Stimulated activated naive CD8-positive, alpha-beta T cell treated with anti-CD3 and anti-CD28 coated beads, Interleukin-15, Interleukin-2, amounts not matched to agents 100 ng/mL and 50 ng/mL, for 24 hours (primary cell): ENCODE results near the gene ZKSCAN8.

Experiments
- H3K27ac Mint-ChIP-seq: one replicate; pipeline ENCODE4 v1.8.0; 2021; ENCODE audit warnings: mild to moderate bottlenecking, mixed read lengths
- H3K27me3 Mint-ChIP-seq: one replicate; pipeline ENCODE4 v1.8.0; 2021; ENCODE audit warnings: mixed read lengths
- H3K36me3 Mint-ChIP-seq: one replicate; pipeline ENCODE4 v1.8.0; 2021; ENCODE audit warnings: low read depth, mixed read lengths
- H3K4me1 Mint-ChIP-seq: one replicate; pipeline ENCODE4 v1.8.0; 2021; ENCODE audit warnings: low read depth, mixed read lengths
- H3K4me3 Mint-ChIP-seq: one replicate; pipeline ENCODE4 v1.8.0; 2021; ENCODE audit warnings: mild to moderate bottlenecking, mixed read lengths
- H3K9me3 Mint-ChIP-seq: one replicate; pipeline ENCODE4 v1.8.0; 2021; ENCODE audit warnings: mixed read lengths

The ZKSCAN8 gene

GRCh38 chr6:28160233-28160632, 18.6 kb downstream of the ZKSCAN8 start:
- Mint-ChIP-seq H3K4me3 (no peak overlapping the region), H3K9me3 (peaks cover 19% of the 10 kb centered on the region), H3K27ac (no peak overlapping the region), H3K27me3 (no peaks in the 10 kb centered on the region), H3K36me3 (peaks cover 61% of the 10 kb centered on the region), H3K4me1 (peaks cover 16% of the 10 kb centered on the region)

GRCh38 chr6:28161410-28162079, 19.9 kb downstream of the ZKSCAN8 start:
- Mint-ChIP-seq H3K36me3 (peaks cover 53% of the 10 kb centered on the region), H3K27me3 (no peaks in the 10 kb centered on the region), H3K27ac (no peak overlapping the region), H3K9me3 (peaks cover 19% of the 10 kb centered on the region), H3K4me3 (peak overlapping the region; percentile 75), H3K4me1 (peaks cover 16% of the 10 kb centered on the region)

- Mint-ChIP-seq H3K27me3 (no peaks in the 10 kb centered on the region), H3K4me1 (peaks cover 16% of the 10 kb centered on the region), H3K36me3 (peaks cover 24% of the 10 kb centered on the region), H3K27ac (no peak overlapping the region), H3K4me3 (no peak overlapping the region), H3K9me3 (peaks cover 11% of the 10 kb centered on the region)
These were observed 23.9 kb downstream of the ZKSCAN8 start for GRCh38 chr6:28165563-28165962.

- Mint-ChIP-seq H3K9me3 (peaks cover 4% of the 10 kb centered on the region), H3K27me3 (no peaks in the 10 kb centered on the region), H3K4me3 (no peak overlapping the region), H3K4me1 (peaks cover 5% of the 10 kb centered on the region), H3K36me3 (peaks cover 15% of the 10 kb centered on the region), H3K27ac (no peak overlapping the region)
These were observed 25.4 kb downstream of the ZKSCAN8 start for GRCh38 chr6:28167068-28167467.

GRCh38 chr6:28167926-28168325, 26.2 kb downstream of the ZKSCAN8 start:
- no peaks in the 10 kb centered on the region for H3K4me1 Mint-ChIP-seq

GRCh38 chr6:28171271-28171670, 29.6 kb downstream of the ZKSCAN8 start:
- Mint-ChIP-seq H3K4me3 (no peak overlapping the region), H3K27me3 (peaks cover 15% of the 10 kb centered on the region), H3K4me1 (no peaks in the 10 kb centered on the region), H3K36me3 (peaks cover 9% of the 10 kb centered on the region), H3K27ac (no peak overlapping the region), H3K9me3 (no peaks in the 10 kb centered on the region)

More at GRCh38 chr6:28167926-28168325, 26.2 kb downstream of the ZKSCAN8 start:
- Mint-ChIP-seq H3K4me3 (no peak overlapping the region), H3K36me3 (peaks cover 11% of the 10 kb centered on the region), H3K9me3 (no peaks in the 10 kb centered on the region), H3K27me3 (no peaks in the 10 kb centered on the region), H3K27ac (no peak overlapping the region)

GRCh38 chr6:28172006-28172405, 30.3 kb downstream of the ZKSCAN8 start:
- peaks cover 22% of the 10 kb centered on the region for H3K27me3 Mint-ChIP-seq
- no peaks in the 10 kb centered on the region for H3K9me3 Mint-ChIP-seq
- H3K27ac Mint-ChIP-seq, result no peak overlapping the region
- H3K36me3 Mint-ChIP-seq, result peaks cover 5% of the 10 kb centered on the region
- H3K4me3 Mint-ChIP-seq, result no peak overlapping the region
- no peaks in the 10 kb centered on the region for H3K4me1 Mint-ChIP-seq

GRCh38 chr6:28176373-28176772, 34.7 kb downstream of the ZKSCAN8 start:
- H3K27ac Mint-ChIP-seq, result no peak overlapping the region
- no peaks in the 10 kb centered on the region for H3K9me3 Mint-ChIP-seq
- H3K4me1 Mint-ChIP-seq, result no peaks in the 10 kb centered on the region
- peaks cover 51% of the 10 kb centered on the region for H3K27me3 Mint-ChIP-seq
- H3K4me3 Mint-ChIP-seq, result no peak overlapping the region
- no peaks in the 10 kb centered on the region for H3K36me3 Mint-ChIP-seq

GRCh38 chr6:28182255-28182654, 40.6 kb downstream of the ZKSCAN8 start:
- Mint-ChIP-seq H3K4me1 (no peaks in the 10 kb centered on the region), H3K4me3 (no peak overlapping the region), H3K27me3 (peaks cover 28% of the 10 kb centered on the region), H3K27ac (no peak overlapping the region), H3K36me3 (peaks cover 6% of the 10 kb centered on the region), H3K9me3 (peaks cover 23% of the 10 kb centered on the region)

GRCh38 chr6:28188111-28188979, 46.7 kb downstream of the ZKSCAN8 start:
- peaks cover 30% of the 10 kb centered on the region for H3K9me3 Mint-ChIP-seq
- H3K4me3 Mint-ChIP-seq, result no peak overlapping the region
- no peaks in the 10 kb centered on the region for H3K4me1 Mint-ChIP-seq
- H3K36me3 Mint-ChIP-seq, result peaks cover 5% of the 10 kb centered on the region
- no peaks in the 10 kb centered on the region for H3K27me3 Mint-ChIP-seq
- no peak overlapping the region for H3K27ac Mint-ChIP-seq

GRCh38 chr6:28200020-28200419, 58.3 kb downstream of the ZKSCAN8 start:
- Mint-ChIP-seq H3K27me3 (peaks cover 72% of the 10 kb centered on the region), H3K4me1 (peaks cover 4% of the 10 kb centered on the region), H3K27ac (no peak overlapping the region), H3K9me3 (peaks cover 33% of the 10 kb centered on the region), H3K4me3 (no peak overlapping the region), H3K36me3 (peaks cover 3% of the 10 kb centered on the region)

- Mint-ChIP-seq H3K27ac (no peak overlapping the region), H3K27me3 (peaks cover 82% of the 10 kb centered on the region), H3K4me1 (peaks cover 15% of the 10 kb centered on the region), H3K9me3 (peaks cover 18% of the 10 kb centered on the region), H3K4me3 (no peak overlapping the region), H3K36me3 (peaks cover 10% of the 10 kb centered on the region)
These were observed 61.5 kb downstream of the ZKSCAN8 start for GRCh38 chr6:28203201-28203600.

- Mint-ChIP-seq H3K9me3 (peaks cover 14% of the 10 kb centered on the region), H3K4me3 (no peak overlapping the region), H3K36me3 (peaks cover 14% of the 10 kb centered on the region), H3K27me3 (peaks cover 82% of the 10 kb centered on the region), H3K4me1 (peaks cover 18% of the 10 kb centered on the region), H3K27ac (no peak overlapping the region)
These were observed 64.2 kb downstream of the ZKSCAN8 start for GRCh38 chr6:28205879-28206278.

GRCh38 chr6:28206527-28206926, 64.8 kb downstream of the ZKSCAN8 start:
- Mint-ChIP-seq H3K4me3 (no peak overlapping the region), H3K36me3 (peaks cover 14% of the 10 kb centered on the region), H3K27me3 (peaks cover 85% of the 10 kb centered on the region), H3K9me3 (peaks cover 14% of the 10 kb centered on the region), H3K27ac (no peak overlapping the region), H3K4me1 (peaks cover 19% of the 10 kb centered on the region)

GRCh38 chr6:28206928-28207509, 65.3 kb downstream of the ZKSCAN8 start:
- H3K9me3 Mint-ChIP-seq, result peaks cover 14% of the 10 kb centered on the region
- H3K4me1 Mint-ChIP-seq, result peaks cover 23% of the 10 kb centered on the region
- H3K36me3 Mint-ChIP-seq, result peaks cover 14% of the 10 kb centered on the region
- H3K27ac Mint-ChIP-seq, result no peak overlapping the region
- H3K4me3 Mint-ChIP-seq, result peak overlapping the region; percentile 83
- peaks cover 85% of the 10 kb centered on the region for H3K27me3 Mint-ChIP-seq
